Stomach (tissue), 4 donors: Measurements from ENCODE around the gene SPRING1.

ENCODE experiments used
- CTCF ChIP-seq, 7 experiments: fragments of 450-650 bp in 4 of 7; fragments of 200-600 bp in 3 of 7; sonication (generic) in 3 of 7; IDR thresholded peaks; one replicate each; pipeline ENCODE4 v1.5.1; 2016 to 2019; ENCODE audit warnings: antibody characterized with exemption in 7 of 7, control low read depth in 2 of 7, mild to moderate bottlenecking in 1 of 7
- EP300 ChIP-seq: sonication (generic); formaldehyde crosslinking; IDR thresholded peaks from one replicate; pipeline ENCODE4 v1.6.1; 2017; ENCODE audit warnings: antibody characterized with exemption
- POLR2A ChIP-seq, 4 donors: fragments of 450-650 bp; IDR thresholded peaks; one replicate each; pipeline ENCODE4 v1.6.1; 2016; ENCODE audit warnings: antibody characterized with exemption in 4 of 4, control low read depth in 2 of 4, mild to moderate bottlenecking in 1 of 4, moderate library complexity in 1 of 4
- POLR2AphosphoS5 ChIP-seq, 3 donors: sonication (generic); formaldehyde crosslinking; IDR thresholded peaks; one replicate each; pipeline ENCODE4 v1.6.1; 2016; ENCODE audit warnings: antibody characterized with exemption in 3 of 3

DNA sequence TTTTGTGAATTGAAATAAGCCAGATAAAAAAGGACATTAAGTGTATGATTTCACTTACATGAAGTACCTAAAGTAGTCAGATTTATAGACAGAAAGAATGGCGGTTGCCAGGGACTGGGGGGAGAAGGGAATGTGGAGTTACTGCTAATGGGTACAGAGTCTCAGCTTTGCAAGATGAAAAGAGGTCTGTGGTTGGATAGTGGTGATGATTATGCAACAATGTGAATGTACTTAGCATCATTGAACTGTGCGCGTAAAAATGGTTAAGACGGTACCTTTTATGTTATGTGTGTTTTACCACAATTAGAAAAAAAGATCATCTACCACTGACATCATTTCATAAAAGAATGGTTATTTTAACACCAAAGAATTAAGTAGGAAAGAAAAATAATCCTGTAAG, 36.2 kb upstream of the SPRING1 start:
- TF ChIP-seq CTCF (IDR thresholded peaks at IDR 0.05) (no peak), POLR2AphosphoS5 (IDR thresholded peaks at IDR 0.05) (no peak), EP300 (no peak), POLR2A (IDR thresholded peaks at IDR 0.05) (no peak)
